NCI-H128 (cell line): ENCODE data around the gene TRMU.

ENCODE experiments used
- DNase-seq: peaks from one replicate; lab custom pipeline; 2025; ENCODE audit not compliant: unreplicated experiment; lab: John Stamatoyannopoulos, UW

The TRMU gene

DNA sequence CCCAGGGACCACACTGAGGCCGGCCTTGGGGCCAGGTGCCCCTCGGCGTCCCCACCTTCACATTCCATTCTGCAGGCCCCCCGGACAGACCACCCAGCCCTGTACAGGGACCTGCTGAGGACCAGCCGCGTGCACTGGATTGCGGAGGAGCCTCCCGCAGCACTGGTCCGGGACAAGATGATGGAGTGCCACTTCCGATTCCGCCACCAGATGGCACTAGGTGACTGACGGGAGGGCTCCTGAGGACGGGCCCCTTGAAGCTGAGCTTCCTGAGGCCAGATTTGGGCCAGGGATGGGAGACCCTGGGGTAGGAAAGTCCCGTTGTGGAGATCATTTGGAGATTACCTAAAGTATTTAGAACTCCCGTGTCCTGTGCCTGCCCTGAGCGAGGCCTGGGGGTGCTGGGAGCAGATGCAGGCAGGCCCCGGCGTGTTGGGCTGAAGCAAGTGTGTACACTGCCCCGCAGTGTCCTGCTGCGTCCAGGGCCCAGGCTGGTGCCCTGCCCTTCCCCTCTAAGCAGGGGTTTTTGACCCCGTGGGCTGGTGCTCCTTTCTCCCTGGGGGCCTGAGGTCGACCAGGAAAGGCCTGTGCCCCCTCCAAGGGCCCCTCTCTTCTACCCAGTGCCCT is 20.0 kb downstream of the TRMU start:
- DNase-seq: no peak

DNA sequence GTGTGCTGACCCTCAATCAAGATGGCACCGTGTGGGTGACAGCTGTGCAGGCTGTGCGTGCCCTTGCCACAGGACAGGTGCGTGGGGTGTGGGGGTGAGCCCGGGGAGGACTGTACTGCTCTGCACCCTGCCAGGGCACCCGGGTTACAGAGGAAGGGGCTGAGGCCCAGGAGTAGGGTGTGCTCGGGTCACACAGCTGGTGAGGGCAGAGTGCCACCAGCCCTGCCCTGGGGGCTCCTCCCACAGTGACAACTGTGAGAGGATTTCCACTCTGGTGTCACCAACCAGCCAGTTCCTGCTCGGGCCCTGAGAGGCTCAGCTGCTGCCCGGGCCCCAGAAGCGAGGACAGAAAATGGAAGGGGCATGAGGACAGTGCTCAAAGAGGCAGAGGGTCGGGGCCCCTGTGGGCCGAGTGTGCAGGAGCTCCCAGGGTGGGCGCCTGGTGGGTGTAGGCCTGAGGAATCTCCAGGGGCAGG is 20.5 kb downstream of the TRMU start:
- DNase-seq: no peak

DNA sequence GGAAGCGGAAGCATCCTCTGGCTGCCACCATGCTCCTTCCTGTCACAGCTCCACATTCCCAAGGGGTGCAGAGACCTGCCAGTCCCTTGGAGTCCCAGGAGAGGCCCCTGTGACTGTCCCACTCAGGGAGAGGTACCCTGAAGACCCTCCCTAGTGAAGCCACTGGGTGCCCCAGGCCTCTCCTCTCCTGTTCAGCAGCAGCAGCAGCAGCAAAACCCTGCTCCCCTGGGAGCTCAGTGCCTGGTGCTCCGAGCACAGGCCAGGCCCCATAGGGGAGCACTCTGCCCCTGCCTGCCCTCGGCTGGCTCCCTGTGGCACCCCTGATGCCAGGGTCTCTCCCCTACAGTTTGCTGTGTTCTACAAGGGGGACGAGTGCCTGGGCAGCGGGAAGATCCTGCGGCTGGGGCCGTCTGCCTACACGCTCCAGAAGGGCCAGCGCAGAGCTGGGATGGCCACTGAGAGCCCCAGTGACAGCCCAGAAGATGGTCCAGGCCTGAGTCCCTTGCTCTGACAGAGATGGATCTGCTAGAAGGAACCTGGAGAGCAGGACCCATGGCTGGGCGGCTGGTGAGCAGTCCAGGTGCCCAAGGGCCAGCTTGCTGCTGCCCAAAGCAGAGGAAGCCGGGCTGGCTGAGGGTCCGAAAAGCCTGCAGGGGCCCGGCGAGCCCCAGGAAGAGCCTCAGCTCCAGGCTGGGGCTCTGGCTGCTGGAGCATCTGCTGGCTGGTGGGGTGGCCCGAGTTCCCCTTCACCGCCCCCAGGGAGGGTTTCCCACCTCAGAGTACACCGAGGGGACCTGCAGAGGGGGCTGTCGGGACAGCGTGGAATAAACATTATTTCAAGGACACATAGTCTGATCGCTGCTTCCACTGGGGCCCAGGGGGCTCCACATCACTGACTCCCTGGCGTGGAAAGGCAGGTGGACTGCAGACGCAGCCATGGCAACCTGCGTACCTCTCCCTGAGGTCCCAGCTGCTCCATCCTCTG is 21.3 kb downstream of the TRMU start:
- DNase-seq: no peak

DNA sequence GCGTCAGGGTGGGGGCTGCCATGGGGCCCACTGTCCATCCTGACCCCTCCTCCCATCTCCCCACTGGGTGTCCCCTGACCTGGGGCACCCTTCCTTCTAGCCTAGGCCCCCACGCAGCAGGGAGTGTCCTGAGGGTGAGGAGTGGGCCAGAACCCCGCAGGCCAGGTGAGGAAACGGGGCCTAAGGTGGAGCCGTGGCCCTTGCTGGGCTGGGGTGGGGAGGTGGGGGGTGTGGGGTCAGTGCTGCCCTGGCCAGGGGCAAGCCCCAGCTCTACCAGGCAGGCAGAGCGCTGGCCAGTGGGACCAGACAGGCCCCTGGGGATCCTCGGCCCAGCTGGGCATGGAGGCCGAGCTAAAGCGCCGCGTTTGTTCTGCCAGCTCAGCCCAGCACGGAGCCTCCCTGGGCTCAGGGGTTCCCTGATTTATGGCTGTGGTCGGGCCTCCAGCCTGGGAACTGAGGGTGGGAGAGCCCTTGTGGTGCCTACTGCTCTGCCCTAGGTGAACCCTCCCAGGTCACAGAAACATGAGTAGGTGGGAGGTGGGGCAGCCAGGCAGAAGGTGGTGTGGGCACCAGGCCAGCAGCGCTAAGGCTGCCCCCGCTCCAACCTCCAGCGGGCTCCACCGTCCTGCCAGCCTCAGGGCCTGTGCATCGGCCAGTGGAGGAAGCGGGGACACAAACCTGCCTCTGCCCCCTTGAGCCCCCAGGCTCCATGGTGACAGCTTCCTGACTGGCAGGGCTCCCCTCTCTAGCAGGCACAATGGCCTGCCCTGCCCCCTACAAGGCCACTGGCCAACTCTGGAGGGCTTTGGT is 22.4 kb downstream of the TRMU start:
- no peak for DNase-seq

DNA sequence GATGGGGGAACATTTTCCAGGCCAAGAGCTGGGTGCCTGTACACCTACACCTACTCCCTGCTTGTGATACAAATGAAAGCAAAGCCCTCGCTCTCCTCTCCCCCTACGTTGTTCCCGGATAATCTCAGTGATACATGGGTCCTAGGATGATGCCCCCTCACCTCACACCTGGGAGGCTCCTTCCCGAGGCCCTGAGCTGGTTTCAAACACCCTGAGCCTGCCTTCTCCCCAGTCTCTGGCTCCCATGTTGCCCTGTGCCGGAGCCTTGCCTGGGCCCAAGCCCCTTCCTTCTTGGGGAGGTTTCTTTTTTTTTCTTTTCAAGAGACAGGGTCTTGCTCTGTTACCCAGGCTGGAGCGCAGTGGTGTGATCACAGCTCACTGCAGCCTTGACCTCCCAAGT is 23.3 kb downstream of the TRMU start:
- no peak for DNase-seq

DNA sequence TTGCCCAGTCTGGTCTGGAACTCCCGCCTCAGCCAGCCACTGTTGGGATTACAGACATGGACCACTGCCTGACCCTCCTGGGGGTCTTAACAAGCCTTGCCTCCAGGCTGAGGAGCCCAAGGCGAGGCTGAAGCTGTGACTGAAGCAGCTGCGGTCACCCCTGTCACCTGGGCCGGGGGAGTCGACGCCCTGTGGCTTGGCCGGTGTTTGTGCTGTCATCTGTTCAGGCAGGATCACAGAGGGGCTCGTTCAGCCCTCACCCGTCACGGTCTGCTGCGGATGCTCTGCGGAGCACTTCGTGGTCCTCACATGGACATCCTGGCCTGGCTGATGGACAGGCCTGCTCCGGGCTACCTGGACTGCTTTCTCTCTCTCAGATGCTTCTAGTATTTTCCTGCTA is 23.8 kb downstream of the TRMU start:
- no peak for DNase-seq

DNA sequence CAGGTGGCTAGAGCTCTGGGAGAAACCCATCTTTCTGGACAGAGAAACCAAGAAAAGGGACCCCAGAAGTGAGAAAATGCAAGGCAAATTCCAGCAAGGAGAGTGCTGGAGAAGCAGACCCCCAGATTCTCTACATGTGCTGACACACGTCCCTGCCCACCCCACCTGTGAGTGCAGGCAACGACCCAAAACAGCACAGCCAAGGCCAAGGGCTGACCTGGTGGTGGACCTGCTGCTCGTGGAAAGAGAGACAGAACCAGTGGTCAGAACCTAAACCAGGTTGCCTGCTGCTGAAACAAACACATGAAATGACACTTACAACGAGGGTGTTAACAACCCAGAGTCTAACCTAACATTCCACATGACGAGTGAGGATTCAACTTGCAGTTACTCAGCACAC is 24.6 kb downstream of the TRMU start:
- DNase-seq: no peak

DNA sequence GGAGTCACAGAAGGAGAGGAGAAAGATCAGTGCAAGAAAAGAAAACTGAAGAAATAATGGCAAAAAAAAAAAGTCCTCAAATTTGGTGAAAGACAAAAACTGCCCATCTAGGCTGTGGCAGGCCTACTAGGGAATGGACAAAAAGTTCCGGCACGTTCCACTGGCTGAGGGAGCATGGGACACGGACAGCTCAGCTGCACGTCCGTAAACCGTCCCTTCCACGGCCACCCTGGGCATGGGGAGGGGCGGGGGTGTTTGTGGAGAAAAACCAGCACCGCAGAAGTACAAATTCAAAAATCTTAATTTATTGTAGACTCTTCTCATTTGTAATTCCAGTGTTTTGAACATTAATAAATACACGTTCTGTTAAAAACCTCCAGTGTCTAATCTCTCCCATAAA is 25.4 kb downstream of the TRMU start:
- DNase-seq: no peak

DNA sequence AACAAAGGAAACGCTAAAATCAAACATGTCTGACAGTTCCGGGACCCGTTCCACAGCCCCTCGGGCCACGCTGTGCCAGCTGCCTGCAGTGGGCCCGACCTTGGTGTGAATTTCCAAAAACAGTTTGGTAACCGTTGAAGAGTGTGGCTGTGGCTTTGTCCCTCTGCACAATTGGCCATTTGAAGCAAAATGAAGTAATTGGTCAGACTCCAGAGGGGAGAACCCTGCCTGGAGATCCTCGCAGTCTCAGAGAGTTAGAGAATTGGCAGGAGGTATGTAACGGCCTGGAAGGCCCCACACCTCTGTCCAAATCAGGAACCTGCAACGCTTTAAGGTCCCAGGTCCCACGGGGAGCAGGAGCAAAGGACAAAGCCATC is 26.3 kb downstream of the TRMU start:
- DNase-seq: no peak

DNA sequence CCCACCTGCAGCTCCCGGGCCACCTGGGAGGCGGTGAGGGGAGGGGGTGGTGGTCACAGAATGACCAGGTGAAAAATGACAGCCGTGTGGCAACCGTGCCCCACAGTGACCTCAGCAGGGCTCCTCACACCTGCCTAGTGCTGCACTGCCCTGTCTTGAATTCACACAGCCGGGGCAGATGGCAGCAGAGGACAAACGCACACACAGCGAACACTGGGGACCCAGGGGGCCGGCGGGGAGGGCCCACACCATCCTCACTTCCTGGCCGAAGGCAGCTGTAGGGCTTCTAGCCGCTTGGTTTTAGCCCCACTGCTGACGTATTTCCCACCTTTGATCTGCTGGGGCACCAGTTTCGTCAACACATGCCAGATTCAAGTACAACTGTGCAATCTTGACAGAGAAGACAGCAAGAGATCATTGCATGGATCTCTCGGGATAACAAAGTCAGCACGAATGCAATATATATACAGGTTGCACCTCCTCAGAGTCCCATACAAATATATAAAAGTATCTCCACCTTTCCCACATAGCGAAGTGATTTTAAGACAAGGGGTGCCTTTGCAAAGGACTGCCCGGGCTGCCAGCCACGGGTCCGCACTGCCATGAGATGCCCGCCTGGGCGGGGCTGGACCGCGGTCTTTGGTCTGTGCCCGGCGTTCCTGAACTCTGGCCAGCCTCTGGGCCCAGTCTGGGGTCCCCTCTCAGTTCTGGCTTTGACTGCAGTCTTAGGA is 26.9 kb downstream of the TRMU start:
- DNase-seq: no peak

DNA sequence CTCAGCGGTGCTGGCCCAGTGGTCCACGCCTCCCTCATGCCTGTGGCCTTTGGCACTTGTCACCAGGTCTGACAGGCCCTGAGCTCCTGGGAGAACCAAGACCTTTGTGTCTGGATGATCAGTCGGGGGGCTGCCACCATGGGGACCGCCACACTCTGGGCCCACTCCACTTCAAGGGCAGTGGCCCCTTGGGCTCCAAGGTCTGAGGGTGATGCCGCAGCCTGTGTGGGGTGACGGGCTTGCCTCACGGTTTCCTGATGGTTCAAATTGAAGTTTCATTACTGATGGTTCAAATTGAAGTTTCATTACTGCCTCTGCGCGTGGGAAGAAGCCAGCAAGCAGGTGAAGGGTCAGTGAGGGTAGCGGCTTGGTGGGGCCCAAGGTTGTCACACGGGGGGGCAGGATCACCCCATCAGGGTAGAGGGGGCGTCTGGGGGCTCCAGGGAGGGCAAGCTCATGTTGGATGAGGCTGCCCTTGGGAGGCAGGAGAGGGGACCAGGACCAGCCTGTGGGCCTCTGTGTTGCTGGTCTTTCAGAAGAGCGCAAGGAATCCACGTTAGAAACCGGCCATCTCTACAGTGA is 27.5 kb downstream of the TRMU start:
- no peak for DNase-seq

DNA sequence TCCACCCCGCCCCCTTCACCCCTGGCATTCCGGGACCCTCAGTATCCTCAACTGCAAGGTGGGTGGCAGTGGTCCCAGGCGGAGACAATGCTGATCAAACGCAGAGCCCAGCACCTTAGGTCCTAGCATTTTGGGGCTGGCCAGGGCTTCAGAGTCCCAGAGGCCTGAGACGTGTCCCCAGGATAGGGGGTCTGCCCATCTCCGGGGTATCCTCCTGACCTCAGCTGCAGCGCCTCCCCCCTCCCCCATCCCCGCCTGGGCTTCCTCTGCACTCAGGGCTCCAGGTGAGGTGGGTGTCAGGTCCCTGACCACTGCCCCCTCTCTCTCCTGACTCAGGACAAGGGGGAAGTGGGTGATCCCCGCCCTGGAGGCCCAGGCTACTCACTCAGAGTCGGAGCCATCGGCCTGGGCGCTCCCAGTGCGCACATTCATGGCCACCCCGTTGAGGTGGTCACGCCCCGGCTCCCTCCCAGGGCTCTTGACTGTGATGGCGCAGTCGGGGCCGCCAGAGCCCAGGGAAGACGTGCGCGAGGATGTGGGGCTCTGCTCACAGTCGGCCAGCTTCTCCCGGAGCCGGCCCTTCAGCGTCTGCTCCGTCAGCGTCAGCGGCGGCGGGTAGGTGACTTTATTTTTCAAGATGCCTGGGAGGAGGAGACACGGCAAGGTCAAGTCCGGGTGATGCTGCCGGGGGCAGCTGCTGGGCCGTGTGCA is 28.3 kb downstream of the TRMU start:
- no peak for DNase-seq

DNA sequence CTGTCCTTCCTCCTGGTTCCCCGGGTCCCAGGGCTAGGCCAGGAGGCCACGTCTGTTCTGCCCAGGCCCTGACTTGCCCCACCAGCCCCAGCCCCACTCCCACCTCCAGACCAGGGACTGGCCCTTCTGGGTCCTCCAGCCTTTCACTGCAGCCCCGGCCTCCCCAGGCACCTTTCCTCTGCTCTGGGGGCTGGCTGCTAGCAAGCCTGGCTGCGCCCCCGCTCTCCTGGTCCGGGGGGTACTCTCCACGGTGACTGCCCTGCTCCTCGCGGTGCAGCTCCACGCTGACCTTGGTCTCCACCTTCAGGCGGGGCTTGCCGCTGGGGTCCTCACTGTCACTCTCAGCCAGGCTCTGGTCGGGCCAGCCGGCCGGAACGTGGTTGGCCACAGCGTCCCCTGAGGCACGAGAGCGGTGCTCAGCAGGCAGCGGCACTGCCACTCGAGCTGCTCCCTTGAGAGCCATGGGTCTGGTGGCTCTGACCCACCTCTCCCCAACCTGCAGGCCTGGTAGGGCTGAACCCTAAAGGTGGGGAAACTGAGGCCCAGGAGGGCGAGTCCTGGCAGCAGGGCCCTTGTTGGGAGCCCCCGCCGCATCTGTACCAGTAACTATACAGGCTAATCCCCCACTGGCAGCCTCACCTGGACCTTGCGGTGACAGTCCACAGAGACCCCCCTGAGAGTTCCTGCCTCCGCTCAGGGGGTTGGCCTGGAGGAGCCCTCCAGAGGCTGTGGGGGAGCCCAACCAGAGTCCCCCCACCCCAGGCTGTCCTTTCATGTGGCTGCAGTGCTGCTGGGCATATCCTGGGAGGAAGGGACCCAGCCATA is 29.0 kb downstream of the TRMU start:
- no peak for DNase-seq

DNA sequence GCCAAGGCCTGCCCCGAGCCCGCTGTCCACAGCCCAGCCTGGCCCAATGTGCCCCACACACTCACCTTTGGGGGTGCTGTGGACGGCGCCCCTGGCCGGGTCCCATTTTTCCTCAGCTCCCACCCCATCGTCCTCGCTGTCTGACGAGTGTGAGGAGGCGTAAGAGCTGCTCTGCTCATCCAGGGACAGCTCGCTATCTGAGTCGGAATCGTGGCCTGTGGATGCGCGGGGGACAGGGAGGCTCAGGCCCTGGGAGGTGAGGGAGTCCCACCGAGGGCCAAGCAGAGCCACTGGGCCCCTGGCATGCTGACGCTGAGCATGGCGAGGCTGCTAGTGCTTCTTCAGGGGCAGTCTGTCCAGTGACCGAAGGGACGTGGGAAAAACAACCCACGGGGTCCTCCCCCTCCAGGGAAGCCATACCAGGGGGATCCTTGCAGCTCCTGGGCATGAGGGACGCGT is 29.7 kb downstream of the TRMU start:
- no peak for DNase-seq

DNA sequence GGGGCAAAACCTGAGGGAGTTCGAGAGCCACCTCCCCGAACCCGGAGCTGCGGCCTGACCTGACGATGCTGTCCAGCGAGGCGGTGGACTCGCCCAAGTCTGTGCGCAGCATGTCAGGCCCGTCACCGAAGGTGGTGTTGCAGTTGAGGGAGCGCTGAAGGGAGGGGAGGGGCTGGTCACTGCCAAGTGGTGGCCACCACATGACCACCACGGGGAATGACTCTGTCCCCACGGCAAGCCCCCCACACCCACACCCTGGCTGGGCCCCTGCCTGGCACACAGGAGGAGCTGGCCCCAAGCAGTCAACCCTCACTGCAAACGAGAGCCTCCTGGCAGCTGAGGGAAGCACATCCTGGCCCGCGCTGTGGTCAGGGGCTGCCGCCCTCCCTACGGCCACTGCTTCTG is 30.8 kb downstream of the TRMU start:
- no peak for DNase-seq

DNA sequence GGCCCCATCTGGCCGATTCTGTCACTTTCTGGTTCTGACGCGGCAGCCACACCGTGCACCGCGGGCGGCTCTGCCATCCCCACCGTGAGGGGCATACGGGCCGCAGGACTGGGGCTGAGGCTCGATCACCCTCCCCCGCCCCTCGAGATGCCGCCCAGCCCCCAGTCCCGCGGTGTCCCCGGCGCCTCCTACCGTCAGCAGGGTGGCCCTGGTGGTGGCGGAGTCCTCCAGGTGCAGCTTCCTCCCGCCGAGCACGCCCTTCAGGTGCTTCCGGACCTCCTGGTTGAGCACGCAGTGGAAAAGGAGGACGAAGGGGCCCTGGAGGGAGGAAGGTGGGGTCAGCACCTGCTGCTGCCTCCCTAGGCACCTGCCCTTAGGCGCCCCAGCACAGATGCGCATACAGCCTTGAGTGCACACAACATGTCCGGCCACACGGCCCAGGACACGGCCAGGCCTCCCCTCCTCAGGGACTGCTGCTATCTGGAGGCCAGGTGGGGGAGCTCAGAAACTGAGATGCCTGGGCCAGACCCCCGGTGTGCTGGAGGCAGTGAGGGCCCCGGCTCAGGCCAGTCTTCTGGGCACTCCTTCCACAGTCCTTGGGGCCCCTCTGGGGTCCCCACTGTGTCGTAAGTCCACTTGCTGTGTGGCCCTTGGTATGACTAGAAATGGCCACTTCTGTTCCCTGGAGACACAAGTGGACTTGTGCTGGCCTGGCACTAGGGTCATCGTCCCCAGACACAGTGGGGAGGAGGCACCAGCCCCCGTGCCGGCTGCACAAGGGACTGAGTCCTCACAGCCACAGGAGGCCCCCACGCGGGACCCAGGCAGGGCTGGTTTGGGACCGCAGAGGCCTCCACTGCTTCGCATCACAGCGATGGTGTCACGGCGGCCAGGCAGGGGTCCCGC is 31.5 kb downstream of the TRMU start:
- DNase-seq: no peak

DNA sequence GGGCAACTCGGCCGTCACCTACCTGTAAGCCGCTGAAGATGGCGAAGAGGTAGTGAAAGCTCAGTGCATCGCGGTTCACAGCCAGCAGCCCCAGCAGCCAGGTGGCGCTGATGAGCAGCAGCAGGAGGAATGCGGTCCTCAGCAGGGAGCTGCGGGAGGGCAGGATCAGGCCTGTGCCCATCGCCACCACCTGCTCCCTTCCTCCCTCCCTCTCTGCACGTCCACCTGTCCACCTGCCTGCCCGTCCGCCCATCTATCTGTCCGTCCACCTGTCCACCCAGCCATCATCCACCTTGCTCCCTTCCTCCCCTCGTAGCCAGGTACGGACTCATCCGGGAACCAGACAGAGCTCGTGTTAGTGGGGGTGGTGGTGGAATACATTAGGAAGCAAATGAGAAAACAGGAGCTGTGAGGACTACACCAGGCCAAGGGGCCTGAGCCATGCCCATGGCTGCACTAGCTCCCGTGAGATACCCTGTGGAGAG is 32.2 kb downstream of the TRMU start:
- DNase-seq: no peak

DNA sequence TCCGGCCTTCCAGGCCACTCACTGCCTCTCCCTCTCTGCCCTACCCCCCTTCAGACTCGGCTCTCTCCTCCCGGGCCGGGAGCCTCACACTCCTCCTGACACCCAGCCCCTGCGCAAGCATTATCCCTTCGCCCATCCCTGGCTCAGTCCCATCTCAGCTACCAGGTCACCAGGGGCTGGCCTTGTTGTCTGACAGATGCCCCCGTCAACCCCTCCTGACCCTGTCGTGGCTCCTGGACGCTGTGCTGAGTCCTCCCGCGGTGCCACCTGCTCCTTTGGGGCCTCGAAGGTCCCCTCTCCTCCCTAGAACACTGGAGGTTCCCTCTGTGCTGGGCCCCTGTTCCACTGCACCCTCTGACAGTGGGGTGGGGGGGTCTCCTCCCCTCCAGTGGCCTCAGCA is 32.9 kb downstream of the TRMU start:
- no peak for DNase-seq
